Mucosa of descending colon (tissue), 3 donors: ENCODE measurements around the gene PARD3B. TPM values are rescaled to one million over a fixed set of nuclear protein-coding genes. Genes with fewer than 3 reads are reported as not detected.

ENCODE experiments used
- ATAC-seq: fragments of 200-7000 bp; cut with Tn5 transposase; one replicate; pipeline ENCODE4 v1.9.1; 2020; ENCODE audit warnings: mild to moderate bottlenecking, moderate library complexity
- DNase-seq, 3 donors: peaks; one replicate each; pipeline ENCODE4 v3.0.0-alpha.2; 2020
- H3K36me3 ChIP-seq: fragments of 200-600 bp; one replicate; pipeline ENCODE4 v1.8.0; 2021; ENCODE audit warnings: low read depth, mild to moderate bottlenecking
- H3K4me1 ChIP-seq: fragments of 200-600 bp; one replicate; pipeline ENCODE4 v1.8.0; 2021; ENCODE audit warnings: low read depth, mild to moderate bottlenecking
- H3K4me3 ChIP-seq: fragments of 200-600 bp; one replicate; pipeline ENCODE4 v1.8.0; 2021; ENCODE audit warnings: mild to moderate bottlenecking
- H3K9me3 ChIP-seq: fragments of 200-600 bp; one replicate; pipeline ENCODE4 v1.8.0; 2021; ENCODE audit warnings: mild to moderate bottlenecking
- intact Hi-C, 2 donors: fragments of 100-400 bp; cut with DNase I in 1 of 2; cut with micrococcal nuclease in 1 of 2; formaldehyde crosslinking; loops; one replicate each; pipeline versions ENCODE4 v1.11.0 to v1.11.1; 2022; cut with DNase I, micrococcal nuclease
- total RNA-seq, 3 donors: library from RNA; stranded (reverse); fragmentation: NEBNext Ultra II Directional in 2 of 3; extraction: Animal tissue kit (Norgen Biotek cat#: 25700) in 2 of 3; gene quantifications; one replicate each; pipeline versions ENCODE4 v1.2.1 to v1.2.4, GENCODE V29; 2021 to 2023
- TF ChIP-seq, protein P1 (sequence below): fragments of 200-600 bp; IDR thresholded peaks from one replicate; pipeline ENCODE4 v1.8.0; 2022; ENCODE audit warnings: antibody characterized with exemption, mild to moderate bottlenecking
- donor health status: DM: no; HTN: no; CAD: no; lungs with moderate emphysema.
- donor health status: DM: no; HTN: no; CAD: no.
- donor health status: DM: no; HTN: yes; CAD: no.

The PARD3B gene
- total RNA-seq, 3 donors from 2014 or later = 21.1 to 56.8 (median 44.0) TPM

GRCh38 chr2:205119136-205119535 is 573.9 kb downstream of the PARD3B start:
- H3K9me3 ChIP-seq = no peaks in the 10 kb centered on the region
- no peaks in the 10 kb centered on the region for H3K4me1 ChIP-seq
- TF ChIP-seq, protein P1, sequence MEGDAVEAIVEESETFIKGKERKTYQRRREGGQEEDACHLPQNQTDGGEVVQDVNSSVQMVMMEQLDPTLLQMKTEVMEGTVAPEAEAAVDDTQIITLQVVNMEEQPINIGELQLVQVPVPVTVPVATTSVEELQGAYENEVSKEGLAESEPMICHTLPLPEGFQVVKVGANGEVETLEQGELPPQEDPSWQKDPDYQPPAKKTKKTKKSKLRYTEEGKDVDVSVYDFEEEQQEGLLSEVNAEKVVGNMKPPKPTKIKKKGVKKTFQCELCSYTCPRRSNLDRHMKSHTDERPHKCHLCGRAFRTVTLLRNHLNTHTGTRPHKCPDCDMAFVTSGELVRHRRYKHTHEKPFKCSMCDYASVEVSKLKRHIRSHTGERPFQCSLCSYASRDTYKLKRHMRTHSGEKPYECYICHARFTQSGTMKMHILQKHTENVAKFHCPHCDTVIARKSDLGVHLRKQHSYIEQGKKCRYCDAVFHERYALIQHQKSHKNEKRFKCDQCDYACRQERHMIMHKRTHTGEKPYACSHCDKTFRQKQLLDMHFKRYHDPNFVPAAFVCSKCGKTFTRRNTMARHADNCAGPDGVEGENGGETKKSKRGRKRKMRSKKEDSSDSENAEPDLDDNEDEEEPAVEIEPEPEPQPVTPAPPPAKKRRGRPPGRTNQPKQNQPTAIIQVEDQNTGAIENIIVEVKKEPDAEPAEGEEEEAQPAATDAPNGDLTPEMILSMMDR = no peak
- no peak overlapping the region for H3K4me3 ChIP-seq
- ATAC-seq = no peak
- no peaks in the 10 kb centered on the region for H3K36me3 ChIP-seq
- no peak for DNase-seq
- intact Hi-C loops = no loop called here

GRCh38 chr2:205128726-205129125 is 583.5 kb downstream of the PARD3B start:
- H3K4me1 ChIP-seq = no peaks in the 10 kb centered on the region
- DNase-seq = no peak
- no peaks in the 10 kb centered on the region for H3K36me3 ChIP-seq
- TF ChIP-seq, protein P1 = no peak
- no peak overlapping the region for H3K4me3 ChIP-seq
- no peak for ATAC-seq
- no peaks in the 10 kb centered on the region for H3K9me3 ChIP-seq
- intact Hi-C loops = no loop called here

GRCh38 chr2:205129531-205129930 is 584.3 kb downstream of the PARD3B start:
- DNase-seq = no peak
- Histone ChIP-seq H3K36me3 (no peaks in the 10 kb centered on the region), H3K9me3 (no peaks in the 10 kb centered on the region), H3K4me1 (no peaks in the 10 kb centered on the region), H3K4me3 (no peak overlapping the region)
- intact Hi-C loops = no loop called here
- no peak for ATAC-seq
- TF ChIP-seq, protein P1 = no peak

- intact Hi-C loops = no loop called here
- H3K4me1 ChIP-seq = no peaks in the 10 kb centered on the region
- H3K9me3 ChIP-seq = no peaks in the 10 kb centered on the region
Observed at GRCh38 chr2:205130111-205130829, 585.0 kb downstream of the PARD3B start.

GRCh38 chr2:205133544-205133943 is 588.3 kb downstream of the PARD3B start:
- TF ChIP-seq, protein P1 = no peak
- no peak for DNase-seq
- Histone ChIP-seq H3K9me3 (no peaks in the 10 kb centered on the region), H3K4me1 (no peaks in the 10 kb centered on the region), H3K4me3 (no peak overlapping the region), H3K36me3 (no peaks in the 10 kb centered on the region)
- ATAC-seq = no peak
- intact Hi-C loops = no loop called here

More at GRCh38 chr2:205130111-205130829, 585.0 kb downstream of the PARD3B start:
- H3K4me3 ChIP-seq = no peak overlapping the region
- TF ChIP-seq, protein P1 = no peak
- no peak for DNase-seq
- ATAC-seq = no peak
- no peaks in the 10 kb centered on the region for H3K36me3 ChIP-seq

GRCh38 chr2:205138735-205139134 is 593.5 kb downstream of the PARD3B start:
- TF ChIP-seq, protein P1 = no peak
- no peak for ATAC-seq
- intact Hi-C loops = no loop called here
- Histone ChIP-seq H3K9me3 (no peaks in the 10 kb centered on the region), H3K4me3 (no peak overlapping the region), H3K4me1 (no peaks in the 10 kb centered on the region), H3K36me3 (no peaks in the 10 kb centered on the region)
- no peak for DNase-seq
